BE2C (cell line): ENCODE data around the gene METTL16.
A peak's percentile ranks its signal among the peaks of the same experiment; 100 is the strongest.
"Not testable (repeated sequence)": the region's sequence is repeated elsewhere in the genome, so short reads cannot be mapped to it uniquely, and the experiment has no call there.

Experiments used
- DNase-seq: peaks from one replicate; pipeline ENCODE4 v3.0.0-alpha.2; 2020
- H3K27me3 ChIP-seq: fragments of 250-450 bp; sonication (Bioruptor Pico); 2 replicates; pipeline ENCODE4 v1.5.1; 2020; ENCODE audit warnings: mild to moderate bottlenecking
- H3K36me3 ChIP-seq: fragments of 250-450 bp; sonication (Bioruptor Pico); 2 replicates; pipeline ENCODE4 v1.5.1; 2020; ENCODE audit warnings: mild to moderate bottlenecking
- H3K4me1 ChIP-seq: fragments of 250-450 bp; sonication (Bioruptor Pico); 2 replicates; pipeline ENCODE4 v1.5.1; 2020
- H3K4me3 ChIP-seq: 2 replicates; pipeline ENCODE4 v1.5.1; 2011; ENCODE audit warnings: low read depth, low read length
- H3K9me3 ChIP-seq: fragments of 250-450 bp; sonication (Bioruptor Pico); 2 replicates; pipeline ENCODE4 v1.5.1; 2020
- CTCF ChIP-seq: IDR thresholded peaks from 2 replicates; pipeline ENCODE4 v1.5.1; 2012; ENCODE audit warnings: mild to moderate bottlenecking, low read depth, low read length

The METTL16 gene

GRCh38 chr17:2521257-2521656 lies 9.6 kb upstream of the METTL16 start:
- H3K36me3 ChIP-seq: no peaks in the 10 kb centered on the region
- H3K27me3 ChIP-seq: no peaks in the 10 kb centered on the region

GRCh38 chr17:2517539-2517938 lies 5.9 kb upstream of the METTL16 start:
- Histone ChIP-seq H3K4me1 (no peaks in the 10 kb centered on the region), H3K9me3 (no peaks in the 10 kb centered on the region), H3K36me3 (no peaks in the 10 kb centered on the region), H3K27me3 (no peaks in the 10 kb centered on the region), H3K4me3 (no peak overlapping the region)
- DNase-seq: no peak
- no peak for TF ChIP-seq CTCF

More at GRCh38 chr17:2521257-2521656, 9.6 kb upstream of the METTL16 start:
- Histone ChIP-seq H3K4me1 (no peaks in the 10 kb centered on the region), H3K4me3 (no peak overlapping the region), H3K9me3 (no peaks in the 10 kb centered on the region)
- no peak for TF ChIP-seq CTCF
- DNase-seq: no peak

GRCh38 chr17:2511138-2511461 lies 588 bp downstream of the METTL16 start:
- no peak for TF ChIP-seq CTCF
- Histone ChIP-seq H3K9me3 (no peaks in the 10 kb centered on the region), H3K36me3 (no peaks in the 10 kb centered on the region), H3K27me3 (no peaks in the 10 kb centered on the region), H3K4me1 (no peaks in the 10 kb centered on the region), H3K4me3 (peak overlapping the region; percentile 90)
- no peak for DNase-seq

- DNase-seq: no peak
- no peaks in the 10 kb centered on the region for H3K36me3 ChIP-seq
- no peaks in the 10 kb centered on the region for H3K4me1 ChIP-seq
- H3K9me3 ChIP-seq: no peaks in the 10 kb centered on the region
- H3K4me3 ChIP-seq: peak overlapping the region; percentile 90
- H3K27me3 ChIP-seq: no peaks in the 10 kb centered on the region
- no peak for TF ChIP-seq CTCF
These were observed 1.1 kb downstream of the METTL16 start for GRCh38 chr17:2510559-2510958.

- no peak for TF ChIP-seq CTCF
- DNase-seq: no peak
- no peaks in the 10 kb centered on the region for H3K27me3 ChIP-seq
- H3K9me3 ChIP-seq: no peaks in the 10 kb centered on the region
- H3K4me1 ChIP-seq: no peaks in the 10 kb centered on the region
- no peaks in the 10 kb centered on the region for H3K36me3 ChIP-seq
- H3K4me3 ChIP-seq: no peak overlapping the region
These were observed 3.7 kb downstream of the METTL16 start for GRCh38 chr17:2508035-2508434.

DNA sequence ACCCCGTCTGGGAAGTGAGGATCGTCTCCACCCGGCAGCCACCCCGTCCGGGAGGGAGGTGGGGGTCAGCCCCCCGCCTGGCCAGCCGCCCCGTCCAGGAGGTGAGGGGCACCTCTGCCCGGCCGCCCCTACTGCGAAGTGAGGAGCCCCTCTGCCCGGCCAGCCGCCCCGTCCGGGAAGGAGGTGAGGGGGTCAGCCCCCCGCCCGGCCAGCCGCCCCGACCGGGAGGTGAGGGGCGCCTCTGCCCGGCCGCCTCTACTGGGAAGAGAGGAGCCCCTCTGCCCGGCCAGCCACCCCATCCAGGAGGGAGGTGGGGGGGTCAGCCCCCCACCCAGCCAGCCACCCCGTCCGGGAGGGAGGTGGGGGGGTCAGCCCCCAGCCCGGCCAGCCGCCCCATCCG lies 4.7 kb downstream of the METTL16 start:
- not testable (repeated sequence) for H3K9me3 ChIP-seq, H3K27me3 ChIP-seq, H3K4me1 ChIP-seq, DNase-seq, H3K36me3 ChIP-seq, H3K4me3 ChIP-seq

DNA sequence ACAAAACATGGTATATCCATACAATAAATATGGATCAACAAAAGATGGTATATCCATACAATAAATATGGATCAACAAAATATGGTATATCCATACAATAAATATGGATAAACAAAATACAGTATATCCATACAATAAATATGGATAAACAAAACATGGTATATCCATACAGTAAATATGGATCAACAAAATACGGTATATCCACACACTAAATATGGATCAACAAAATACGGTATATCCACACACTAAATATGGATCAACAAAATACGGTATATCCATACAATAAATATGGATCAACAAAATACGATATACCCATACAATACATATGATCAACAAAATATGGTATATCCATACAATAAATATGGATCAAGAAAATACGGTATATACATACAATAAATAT lies 8.1 kb downstream of the METTL16 start:
- no peak for DNase-seq
- TF ChIP-seq CTCF: no peak
- Histone ChIP-seq H3K9me3 (no peaks in the 10 kb centered on the region), H3K36me3 (no peaks in the 10 kb centered on the region; the same call in 1 of the 2 replicates), H3K4me1 (no peaks in the 10 kb centered on the region), H3K27me3 (no peaks in the 10 kb centered on the region), H3K4me3 (no peak overlapping the region)
